Measurements from ENCODE around the gene IP6K1.
"Not testable (repeated sequence)": the region's sequence is repeated elsewhere in the genome, so short reads cannot be mapped to it uniquely, and the experiment has no call there.

IP6K1 gene

DNA sequence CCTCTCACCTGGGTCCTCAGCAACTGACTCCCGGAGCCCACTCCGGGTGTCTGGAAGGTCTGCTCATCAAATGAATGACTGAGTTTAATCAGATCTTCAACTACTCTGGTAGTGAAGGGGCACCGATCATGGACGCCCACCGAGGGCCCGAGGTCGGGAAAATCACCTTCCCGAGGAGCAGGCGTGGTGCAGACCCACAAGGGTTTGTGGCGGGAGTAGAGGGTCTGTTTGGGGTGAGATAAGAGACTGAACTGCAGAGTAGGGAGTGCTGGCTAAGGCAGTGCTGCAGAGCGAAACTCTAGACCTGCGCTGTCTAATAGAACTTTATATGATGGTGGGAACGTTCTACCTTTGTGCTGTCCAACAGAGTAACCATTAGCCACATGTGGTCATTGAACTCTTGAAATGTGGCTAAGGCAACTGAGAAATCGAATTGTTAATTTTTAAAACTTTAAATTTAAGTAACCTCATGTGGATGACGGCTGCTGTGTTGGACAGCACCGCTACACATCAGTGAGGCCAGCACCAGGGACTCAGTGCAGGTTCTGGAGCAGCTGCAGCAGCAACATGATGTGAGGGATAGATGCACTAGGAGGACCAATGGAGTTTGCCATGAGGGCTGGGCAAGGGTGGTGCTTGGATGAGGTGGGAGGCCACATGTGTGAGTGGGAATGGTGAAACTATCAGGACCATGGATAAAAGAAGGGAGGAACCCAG, 96.3 kb downstream of the IP6K1 start:
- not testable (repeated sequence) for H3K36me3 Mint-ChIP-seq (ENCODE audit: low read depth); H3K9me3 Mint-ChIP-seq; H3K27me3 Mint-ChIP-seq (ENCODE audit: low read depth)
- peak overlapping the region; percentile 82 for H3K27ac Mint-ChIP-seq
- peaks cover 20% of the 10 kb centered on the region for H3K4me1 Mint-ChIP-seq (ENCODE audit: low read depth)
- peak overlapping the region; percentile 95 for H3K4me3 Mint-ChIP-seq

DNA sequence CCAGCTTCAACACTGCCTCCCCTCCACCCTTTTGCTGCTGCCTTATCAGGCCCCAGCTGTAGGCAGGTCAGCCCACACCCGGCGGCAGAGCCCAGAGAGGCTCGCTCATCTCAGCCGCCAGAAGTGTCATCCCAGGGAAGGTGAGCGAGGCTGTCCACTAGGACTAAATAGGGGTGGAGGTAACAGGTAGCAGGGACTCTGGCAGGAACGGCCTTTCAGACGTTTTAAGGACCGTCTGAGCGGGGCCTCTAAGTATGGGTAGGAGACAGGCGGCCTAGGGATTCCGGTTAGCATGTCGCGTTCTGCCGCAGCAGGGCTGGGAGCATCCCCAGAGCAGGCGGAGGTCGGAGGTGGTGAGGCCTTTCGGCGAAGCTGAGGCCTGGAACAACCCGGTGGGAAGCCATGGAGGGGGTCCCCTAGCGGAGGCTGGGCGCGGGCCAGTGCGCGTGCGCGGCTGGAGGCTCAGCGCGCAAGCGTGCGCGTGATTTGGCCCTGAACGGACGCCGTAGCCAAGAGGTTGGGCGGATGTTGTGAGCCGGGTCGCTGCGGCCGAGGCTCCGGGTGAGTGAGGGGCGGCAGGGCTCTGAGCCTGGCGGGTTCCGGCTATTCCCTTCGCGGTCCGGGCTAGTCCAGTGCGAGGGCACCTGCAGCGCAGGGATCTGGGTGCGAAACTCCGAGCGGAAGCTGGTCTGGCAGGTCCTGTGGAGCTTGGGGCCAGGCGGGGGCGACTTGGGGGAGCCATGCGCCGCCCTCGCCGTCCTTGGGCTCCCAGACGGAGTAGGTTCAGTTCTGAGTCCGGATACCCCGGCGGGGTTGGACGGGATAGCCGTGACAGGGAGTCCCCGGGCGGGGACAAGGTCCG, 97.1 kb downstream of the IP6K1 start, which contains the start of the genes MST1 and RNF123:
TSS of gene MST1 (minus strand) at position 429 of the 862 bp plus-strand sequence. CDS start 783 bp downstream, outside the sequence.
TSS of gene RNF123 (plus strand) at position 512 of the 862 bp plus-strand sequence. CDS start 1,609 bp downstream, outside the sequence.
- H3K9me3 Mint-ChIP-seq = no peaks in the 10 kb centered on the region
- no peaks in the 10 kb centered on the region for H3K27me3 Mint-ChIP-seq (ENCODE audit: low read depth)
- H3K27ac Mint-ChIP-seq = peak within 1 kb of the TSS; percentile 82
- peaks cover 2% of the 10 kb centered on the region for H3K36me3 Mint-ChIP-seq (ENCODE audit: low read depth)
- H3K4me1 Mint-ChIP-seq (ENCODE audit: low read depth) = peaks cover 20% of the 10 kb centered on the region
- peak within 1 kb of the TSS; percentile 95 for H3K4me3 Mint-ChIP-seq

DNA sequence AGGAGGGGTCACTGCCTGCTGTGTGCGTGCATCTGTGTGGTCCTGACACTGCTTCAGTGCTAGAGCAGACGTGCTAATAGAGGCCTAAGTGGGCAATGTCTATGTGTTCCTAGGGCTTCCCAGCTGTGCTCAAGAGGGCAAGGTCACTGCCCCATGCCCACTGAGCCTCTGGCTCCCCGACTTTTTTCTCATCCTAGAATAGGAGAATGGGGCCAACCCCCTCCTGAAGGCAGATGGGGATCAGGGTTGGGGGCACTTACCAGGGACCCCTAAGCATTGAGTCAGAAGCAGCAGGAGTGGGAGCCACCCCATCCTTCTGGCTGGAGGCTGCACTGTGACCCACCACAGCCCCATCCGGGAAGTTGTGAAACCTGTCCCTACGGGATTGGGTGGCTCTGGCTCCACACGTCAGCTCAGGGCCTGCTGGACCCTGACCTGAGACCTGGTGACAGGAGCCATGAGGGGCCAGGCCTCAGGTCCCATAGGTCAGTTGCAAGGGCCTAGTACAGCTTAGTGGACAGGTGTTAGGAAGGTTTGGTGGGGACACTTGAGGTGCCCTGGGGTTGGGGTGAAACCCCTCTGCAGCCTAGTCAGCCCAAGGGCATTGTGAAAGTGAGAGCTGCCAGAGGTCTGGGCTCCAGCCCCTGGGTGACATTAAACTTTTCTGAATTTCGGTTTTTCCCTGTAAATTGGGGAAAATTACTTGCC, 97.8 kb downstream of the IP6K1 start:
- not testable (repeated sequence) for H3K36me3 Mint-ChIP-seq (ENCODE audit: low read depth); H3K9me3 Mint-ChIP-seq; H3K27me3 Mint-ChIP-seq (ENCODE audit: low read depth)
- Mint-ChIP-seq H3K4me3 (peak overlapping the region; percentile 95), H3K4me1 (ENCODE audit: low read depth) (peaks cover 20% of the 10 kb centered on the region), H3K27ac (peak overlapping the region; percentile 82)

DNA sequence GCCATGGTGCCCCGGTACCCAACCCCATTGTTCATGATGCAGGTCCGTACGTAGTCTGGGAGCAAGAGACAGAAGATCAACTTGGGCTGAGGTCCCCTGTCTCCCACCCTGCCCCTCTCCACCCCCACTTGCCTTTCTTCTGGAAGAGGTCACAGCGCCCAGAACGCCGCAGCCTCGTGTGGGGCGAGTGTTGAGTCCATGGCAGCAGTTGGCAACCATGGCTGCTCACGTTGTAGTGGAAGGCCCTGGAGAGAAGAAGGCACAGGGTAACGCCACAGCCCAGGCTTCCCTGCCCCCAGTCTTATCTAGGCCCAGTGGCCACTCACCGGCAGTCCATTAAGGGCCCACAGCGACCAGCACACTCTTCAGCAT, 98.9 kb downstream of the IP6K1 start:
- not testable (repeated sequence) for H3K4me3 Mint-ChIP-seq; H3K27ac Mint-ChIP-seq; H3K27me3 Mint-ChIP-seq (ENCODE audit: low read depth); H3K36me3 Mint-ChIP-seq (ENCODE audit: low read depth); H3K9me3 Mint-ChIP-seq
- H3K4me1 Mint-ChIP-seq (ENCODE audit: low read depth) = peaks cover 17% of the 10 kb centered on the region

DNA sequence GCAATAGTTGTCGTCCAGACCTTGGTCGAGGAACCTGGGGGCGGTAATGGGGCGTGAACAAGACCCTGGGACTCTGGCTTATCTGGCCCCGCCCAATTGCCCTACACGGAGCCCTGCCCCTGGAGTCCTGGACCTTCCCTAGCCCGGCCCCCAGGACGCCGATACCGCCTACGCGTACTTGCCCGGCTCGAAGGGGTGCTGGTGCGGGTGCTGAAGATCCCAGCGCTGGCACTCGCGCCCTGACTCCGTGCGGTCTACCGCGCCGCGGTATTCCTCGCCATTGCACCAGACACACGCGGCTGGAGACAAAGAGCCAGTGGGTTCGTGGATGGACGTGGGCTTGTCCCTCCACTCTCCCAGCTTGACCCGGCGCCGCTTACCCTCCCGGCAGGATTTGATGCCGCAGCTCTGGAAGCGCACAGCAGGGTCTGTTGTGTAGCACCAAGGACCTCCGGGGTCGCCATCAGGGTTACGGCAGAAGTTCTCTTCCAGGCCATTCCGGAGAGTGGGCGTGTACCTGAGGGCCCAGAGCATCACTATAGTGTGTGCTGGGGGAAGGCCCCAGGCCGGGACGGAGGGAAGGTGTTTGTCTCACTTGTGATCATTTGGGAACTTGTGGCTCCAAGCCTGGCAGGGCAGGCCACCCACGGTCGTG, 99.4 kb downstream of the IP6K1 start:
- H3K27me3 Mint-ChIP-seq (ENCODE audit: low read depth); H3K27ac Mint-ChIP-seq; H3K4me3 Mint-ChIP-seq; H3K36me3 Mint-ChIP-seq (ENCODE audit: low read depth); H3K9me3 Mint-ChIP-seq: not testable (repeated sequence)
- peaks cover 17% of the 10 kb centered on the region for H3K4me1 Mint-ChIP-seq (ENCODE audit: low read depth)

DNA sequence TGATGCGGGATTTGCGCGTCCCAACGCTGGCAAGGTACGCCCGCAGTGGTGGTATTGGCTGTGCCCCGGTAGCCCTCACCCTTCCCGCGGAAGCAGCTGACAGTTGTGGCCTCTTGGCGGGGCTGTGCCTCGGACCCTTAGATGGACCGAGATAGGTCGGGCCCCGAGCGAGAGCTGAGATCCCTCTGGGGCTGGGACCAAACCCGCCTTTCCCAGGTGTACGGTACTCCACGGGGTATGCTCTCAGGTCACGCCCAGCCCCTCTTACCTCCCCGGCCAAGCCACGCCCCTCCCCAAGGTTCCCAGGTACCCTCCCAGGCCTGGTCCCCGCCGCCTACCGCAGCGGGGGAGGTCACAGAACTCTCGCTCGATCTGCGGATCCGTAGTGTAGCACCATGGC, 100.0 kb downstream of the IP6K1 start:
- peaks cover 17% of the 10 kb centered on the region for H3K4me1 Mint-ChIP-seq (ENCODE audit: low read depth)
- H3K27ac Mint-ChIP-seq; H3K9me3 Mint-ChIP-seq; H3K36me3 Mint-ChIP-seq (ENCODE audit: low read depth); H3K27me3 Mint-ChIP-seq (ENCODE audit: low read depth): not testable (repeated sequence)
- H3K4me3 Mint-ChIP-seq = peak overlapping the region; percentile 17

DNA sequence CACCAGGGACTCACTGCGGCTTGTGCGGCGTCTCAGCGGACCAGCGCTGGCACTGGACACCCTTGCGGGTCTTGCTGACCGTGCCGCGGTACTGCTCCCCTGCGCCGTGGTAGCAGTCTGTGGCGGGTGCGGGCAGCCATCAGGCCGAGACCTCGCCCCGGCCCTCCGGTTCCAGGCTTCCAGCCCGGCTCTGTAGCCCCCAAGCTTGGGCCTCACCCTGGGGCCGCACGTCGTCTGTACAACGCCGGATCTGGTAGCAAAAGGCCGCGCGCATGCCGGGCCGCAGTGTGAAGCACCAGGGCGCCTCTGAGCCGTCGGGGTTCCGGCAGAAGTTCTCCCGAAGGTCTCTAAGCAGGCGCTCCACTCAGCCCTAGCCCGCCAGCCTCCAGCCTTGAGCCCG, 100.5 kb downstream of the IP6K1 start:
- peaks cover 14% of the 10 kb centered on the region for H3K4me1 Mint-ChIP-seq (ENCODE audit: low read depth)
- not testable (repeated sequence) for H3K36me3 Mint-ChIP-seq (ENCODE audit: low read depth); H3K27me3 Mint-ChIP-seq (ENCODE audit: low read depth); H3K27ac Mint-ChIP-seq; H3K4me3 Mint-ChIP-seq; H3K9me3 Mint-ChIP-seq

DNA sequence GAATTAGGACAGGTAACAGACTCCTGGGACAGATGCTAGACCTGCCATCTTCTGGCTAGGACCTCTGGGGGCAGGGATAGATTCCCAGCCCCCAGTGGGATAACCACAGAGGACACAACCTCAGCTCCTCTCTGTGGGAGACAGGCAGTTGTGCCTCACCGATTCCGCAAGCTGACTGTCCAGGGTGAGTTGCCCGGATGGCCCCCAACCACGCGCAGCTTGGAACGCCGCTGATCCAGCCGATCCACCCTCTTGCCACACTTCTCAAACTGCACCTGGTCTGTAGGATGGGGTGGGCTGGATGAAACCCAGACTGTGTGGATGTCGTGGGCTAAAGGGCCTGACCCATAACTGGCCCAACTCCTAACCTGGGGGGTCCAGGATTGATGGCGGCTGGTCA, 101.2 kb downstream of the IP6K1 start:
- H3K9me3 Mint-ChIP-seq; H3K4me1 Mint-ChIP-seq (ENCODE audit: low read depth); H3K4me3 Mint-ChIP-seq; H3K36me3 Mint-ChIP-seq (ENCODE audit: low read depth); H3K27me3 Mint-ChIP-seq (ENCODE audit: low read depth); H3K27ac Mint-ChIP-seq: not testable (repeated sequence)

DNA sequence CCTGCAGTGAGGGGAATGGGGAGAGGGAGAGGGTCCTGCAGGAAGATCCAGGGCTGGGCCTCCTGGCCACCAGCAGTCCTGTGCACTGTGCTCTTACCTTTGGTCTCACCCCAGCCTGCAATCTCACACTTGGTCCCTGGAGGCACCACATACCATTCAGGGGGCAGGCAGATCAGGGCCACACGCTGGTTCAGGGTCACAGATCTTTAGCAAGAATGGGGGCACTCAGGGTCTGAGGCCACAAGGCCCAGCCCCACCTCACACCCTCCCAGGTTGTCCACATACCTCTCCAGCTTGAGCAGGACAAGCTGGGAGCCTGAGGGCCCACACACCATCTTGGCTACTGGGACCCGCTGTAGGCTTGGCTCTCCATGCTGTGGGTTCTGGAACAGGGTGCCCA, 101.9 kb downstream of the IP6K1 start:
- H3K27ac Mint-ChIP-seq; H3K4me3 Mint-ChIP-seq; H3K36me3 Mint-ChIP-seq (ENCODE audit: low read depth); H3K9me3 Mint-ChIP-seq; H3K27me3 Mint-ChIP-seq (ENCODE audit: low read depth); H3K4me1 Mint-ChIP-seq (ENCODE audit: low read depth): not testable (repeated sequence)

DNA sequence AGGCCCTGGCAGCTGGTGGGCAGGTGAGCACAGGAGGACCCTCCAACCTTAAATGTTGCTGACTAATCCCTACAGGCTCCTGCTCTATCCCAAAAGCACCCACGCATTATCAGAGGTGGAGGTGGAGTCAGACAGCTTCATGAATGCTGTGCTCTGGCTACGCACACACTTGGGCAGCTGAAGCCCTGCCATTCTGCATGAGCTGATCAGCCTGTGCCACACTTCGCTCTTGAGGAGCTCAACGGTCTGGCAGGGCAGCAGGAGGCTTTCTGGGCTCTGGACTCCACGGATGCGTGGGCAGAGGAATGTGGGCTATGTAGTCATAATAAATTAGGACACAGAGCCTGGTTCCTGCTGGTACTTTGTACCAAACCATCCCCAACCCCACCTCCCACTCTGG, 103.2 kb downstream of the IP6K1 start:
- no peaks in the 10 kb centered on the region for H3K4me1 Mint-ChIP-seq (ENCODE audit: low read depth)
- H3K27me3 Mint-ChIP-seq (ENCODE audit: low read depth) = no peaks in the 10 kb centered on the region
- H3K9me3 Mint-ChIP-seq = no peaks in the 10 kb centered on the region
- H3K27ac Mint-ChIP-seq = no peak overlapping the region
- no peak overlapping the region for H3K4me3 Mint-ChIP-seq
- H3K36me3 Mint-ChIP-seq (ENCODE audit: low read depth) = peaks cover 10% of the 10 kb centered on the region

DNA sequence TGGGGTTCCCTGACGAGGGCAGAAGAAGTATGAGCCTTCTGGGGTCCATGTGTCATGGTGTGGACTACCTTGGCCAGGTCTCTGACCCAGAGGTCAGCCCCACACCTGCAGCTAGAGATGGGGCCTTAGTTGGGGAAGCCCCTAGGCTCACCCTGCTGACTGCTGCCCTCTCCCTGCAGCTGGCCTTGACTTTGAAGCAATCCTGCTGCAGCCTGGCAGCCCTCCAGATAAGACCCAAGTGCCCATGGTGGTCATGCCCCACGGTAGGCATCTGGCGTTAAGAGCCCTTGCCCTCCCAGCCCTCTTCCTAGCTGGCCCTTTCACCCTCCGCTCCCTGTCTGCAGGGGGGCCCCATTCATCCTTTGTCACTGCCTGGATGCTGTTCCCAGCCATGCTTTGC, 104.8 kb downstream of the IP6K1 start:
- Mint-ChIP-seq H3K4me3 (no peak overlapping the region), H3K36me3 (ENCODE audit: low read depth) (peaks cover 11% of the 10 kb centered on the region), H3K4me1 (ENCODE audit: low read depth) (peaks cover 3% of the 10 kb centered on the region), H3K27me3 (ENCODE audit: low read depth) (no peaks in the 10 kb centered on the region), H3K9me3 (no peaks in the 10 kb centered on the region), H3K27ac (no peak overlapping the region)

DNA sequence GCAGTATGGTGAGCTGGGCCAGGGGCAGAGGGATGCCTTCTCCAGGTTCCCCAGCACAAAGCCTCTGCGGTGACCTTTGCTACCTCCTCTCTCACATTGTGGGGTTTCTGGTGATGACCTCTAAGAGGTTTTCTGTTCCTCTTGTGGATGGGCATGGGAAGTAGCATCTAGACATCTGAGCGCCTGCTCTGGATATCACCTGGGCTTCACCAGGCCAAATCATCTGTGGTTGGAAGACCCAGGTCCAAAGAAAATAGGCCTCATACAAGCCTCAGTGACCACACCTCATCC, 105.2 kb downstream of the IP6K1 start:
- no peaks in the 10 kb centered on the region for H3K27me3 Mint-ChIP-seq (ENCODE audit: low read depth)
- H3K9me3 Mint-ChIP-seq = no peaks in the 10 kb centered on the region
- peaks cover 3% of the 10 kb centered on the region for H3K4me1 Mint-ChIP-seq (ENCODE audit: low read depth)
- peaks cover 12% of the 10 kb centered on the region for H3K36me3 Mint-ChIP-seq (ENCODE audit: low read depth)
- no peak overlapping the region for H3K27ac Mint-ChIP-seq
- H3K4me3 Mint-ChIP-seq = no peak overlapping the region

DNA sequence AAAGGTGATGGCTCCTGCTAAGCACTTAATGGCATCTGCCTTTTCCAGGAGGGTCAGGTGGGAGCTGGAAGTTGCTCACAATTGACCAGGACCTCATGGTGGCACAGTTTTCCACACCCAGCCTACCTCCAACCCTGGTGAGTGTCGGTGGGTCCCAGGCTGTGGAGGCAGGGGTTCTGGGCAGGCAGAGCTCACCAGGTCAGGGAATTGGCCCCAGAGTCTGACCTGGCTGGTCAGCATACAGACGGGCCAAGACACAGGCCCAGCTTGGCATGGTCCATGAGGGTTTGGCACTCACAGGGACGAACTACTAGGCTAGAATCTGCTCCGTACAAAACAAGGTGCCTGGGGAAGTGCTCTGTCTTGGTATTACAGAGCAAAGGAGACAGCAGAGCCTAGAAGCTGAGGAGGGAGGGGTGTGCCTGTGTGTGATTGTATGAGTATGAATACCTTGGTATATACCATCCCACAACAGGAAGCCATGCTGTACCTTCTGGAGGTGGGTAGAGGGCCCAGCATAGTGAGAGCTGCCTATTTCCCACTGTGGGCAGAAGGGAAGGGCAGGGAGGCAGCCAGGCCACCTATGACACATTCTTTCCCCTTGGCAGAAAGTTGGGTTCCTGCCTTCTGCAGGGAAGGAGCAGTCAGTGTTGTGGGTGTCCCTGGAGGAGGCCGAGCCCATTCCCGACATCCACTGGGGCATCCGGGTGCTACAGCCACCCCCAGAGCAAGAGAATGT, 105.7 kb downstream of the IP6K1 start:
- no peaks in the 10 kb centered on the region for H3K9me3 Mint-ChIP-seq
- H3K36me3 Mint-ChIP-seq (ENCODE audit: low read depth) = peaks cover 14% of the 10 kb centered on the region
- H3K4me3 Mint-ChIP-seq = no peak overlapping the region
- H3K4me1 Mint-ChIP-seq (ENCODE audit: low read depth) = peaks cover 3% of the 10 kb centered on the region
- no peaks in the 10 kb centered on the region for H3K27me3 Mint-ChIP-seq (ENCODE audit: low read depth)
- H3K27ac Mint-ChIP-seq = no peak overlapping the region

DNA sequence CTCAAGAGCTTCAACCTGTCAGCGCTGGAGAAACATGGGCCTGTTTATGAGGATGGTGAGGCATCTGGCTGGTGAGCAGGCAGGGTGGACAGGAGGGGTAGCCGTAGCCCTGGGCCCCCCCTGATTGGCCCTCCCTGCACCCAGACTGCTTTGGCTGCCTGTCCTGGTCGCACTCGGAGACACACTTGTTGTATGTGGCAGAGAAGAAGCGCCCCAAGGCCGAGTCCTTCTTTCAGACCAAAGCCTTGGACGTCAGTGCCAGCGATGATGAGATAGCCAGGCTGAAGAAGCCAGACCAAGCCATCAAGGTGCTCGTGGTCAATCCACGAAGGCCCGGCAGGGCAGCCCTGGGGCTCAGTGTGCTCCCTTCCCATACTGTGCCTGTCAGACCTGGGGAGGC, 110.4 kb downstream of the IP6K1 start:
- Mint-ChIP-seq H3K9me3 (no peaks in the 10 kb centered on the region), H3K4me1 (ENCODE audit: low read depth) (peaks cover 20% of the 10 kb centered on the region), H3K27ac (no peak overlapping the region), H3K4me3 (no peak overlapping the region), H3K36me3 (ENCODE audit: low read depth) (peaks cover 12% of the 10 kb centered on the region), H3K27me3 (ENCODE audit: low read depth) (no peaks in the 10 kb centered on the region)
